NCI-H1417 (cell line): ENCODE data around the gene ARNT2.
A peak's percentile ranks its signal among the peaks of the same experiment; 100 is the strongest.
"Not testable (repeated sequence)": the region's sequence is repeated elsewhere in the genome, so short reads cannot be mapped to it uniquely, and the experiment has no call there.

Source experiments
- DNase-seq, 3 experiments: peaks; one replicate each; lab custom pipeline; 2025; lab: John Stamatoyannopoulos, UW

Gene ARNT2

DNA sequence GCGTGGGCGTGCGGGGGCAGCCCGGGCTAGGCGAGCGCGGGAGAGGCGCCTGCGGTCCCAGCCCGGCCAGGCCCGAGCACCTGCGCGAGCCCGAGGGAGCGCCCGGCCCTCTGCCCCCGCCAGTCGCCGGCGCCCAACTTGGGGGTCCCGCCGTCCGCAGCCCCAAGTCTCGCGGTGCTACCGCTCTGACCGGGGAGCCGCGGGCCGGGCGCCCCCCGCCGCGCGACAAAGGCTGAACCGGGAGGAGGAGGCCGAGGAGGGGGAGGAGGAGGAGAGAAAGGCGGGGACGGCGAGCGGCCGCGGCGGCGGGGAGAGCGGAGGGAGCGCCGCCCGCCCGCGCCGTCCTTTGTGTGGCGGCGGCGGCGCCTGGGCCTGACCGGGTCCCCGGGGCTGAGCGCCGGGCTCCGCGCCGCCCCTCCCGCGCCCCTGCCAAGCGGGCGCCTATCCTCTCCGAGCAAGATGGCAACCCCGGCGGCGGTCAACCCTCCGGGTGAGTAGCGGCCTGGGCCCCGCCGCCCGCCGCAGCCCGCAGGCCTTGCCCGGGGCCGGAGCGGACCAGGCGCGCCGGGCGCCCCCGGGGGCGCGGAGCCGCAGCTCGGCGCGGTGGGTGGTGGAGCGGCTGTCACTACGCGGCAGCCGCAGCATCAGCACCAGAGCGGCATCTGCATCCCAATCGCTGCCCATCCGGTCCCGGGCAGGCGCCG, at the start of gene ARNT2:
ARNT2 (plus strand) TSS at position 326 of the 704 bp plus-strand sequence; CDS start at position 460, 134 bp downstream.
- DNase-seq = peak; percentile 32 to 92 (median 90)

DNA sequence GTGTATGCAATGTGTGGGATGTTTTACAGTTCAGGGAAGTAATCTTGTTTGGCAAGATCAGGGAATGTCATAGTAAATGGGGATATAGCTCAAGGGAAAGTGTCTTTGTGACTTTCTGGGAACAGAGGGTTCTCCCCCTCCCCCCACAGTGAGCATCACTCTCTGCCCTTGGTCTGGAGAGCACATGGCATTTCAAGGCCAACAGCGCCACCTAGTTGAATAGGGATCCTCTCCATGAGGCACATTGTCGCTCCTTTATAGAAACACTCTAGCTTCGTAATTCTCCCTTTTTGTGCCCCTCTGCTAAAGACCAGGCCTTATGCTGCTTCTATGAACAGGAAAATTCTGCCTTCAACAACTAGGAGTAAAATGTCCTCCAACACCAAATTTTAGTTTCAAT, 37.1 kb upstream of the ARNT2 start:
- DNase-seq = no peak

DNA sequence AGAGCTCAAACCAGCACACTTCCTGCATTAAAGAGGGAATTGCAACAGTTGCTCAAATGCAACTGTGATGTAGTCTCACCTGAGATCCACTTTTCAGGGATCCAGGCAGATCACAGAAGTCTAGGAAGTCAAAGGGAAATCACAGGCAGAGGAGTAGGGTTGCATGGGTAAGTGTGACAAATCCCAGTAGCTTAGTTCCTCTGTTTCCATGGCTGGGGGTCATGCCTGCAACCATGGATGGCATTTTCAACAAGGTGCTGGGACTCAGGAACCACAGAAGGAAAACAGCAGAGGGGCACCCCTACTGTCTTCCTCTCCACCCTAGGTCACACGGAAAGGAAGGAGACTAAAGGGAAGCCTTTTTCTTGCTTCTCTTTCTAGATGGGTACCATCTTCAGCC, 36.5 kb upstream of the ARNT2 start:
- DNase-seq = no peak

DNA sequence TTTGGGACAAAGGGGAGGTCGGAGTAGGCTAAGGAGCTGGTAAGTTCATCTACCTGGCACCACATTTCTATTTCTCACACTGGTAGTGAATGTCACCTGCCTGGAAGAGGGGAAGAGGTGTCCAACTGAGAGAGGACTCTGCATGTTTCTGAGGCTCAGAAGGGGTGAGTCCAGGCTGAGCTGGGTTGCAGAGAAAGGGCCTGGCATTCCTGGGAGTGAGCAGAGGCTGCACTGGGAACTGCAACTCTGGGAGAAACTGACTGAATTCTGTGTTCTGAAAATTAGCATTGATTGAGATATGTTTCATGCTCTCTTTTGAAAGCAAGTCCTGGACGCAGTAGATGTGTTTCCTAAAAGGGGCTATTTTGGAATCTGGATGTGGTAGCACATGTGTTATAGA, 32.3 kb upstream of the ARNT2 start:
- DNase-seq = no peak

DNA sequence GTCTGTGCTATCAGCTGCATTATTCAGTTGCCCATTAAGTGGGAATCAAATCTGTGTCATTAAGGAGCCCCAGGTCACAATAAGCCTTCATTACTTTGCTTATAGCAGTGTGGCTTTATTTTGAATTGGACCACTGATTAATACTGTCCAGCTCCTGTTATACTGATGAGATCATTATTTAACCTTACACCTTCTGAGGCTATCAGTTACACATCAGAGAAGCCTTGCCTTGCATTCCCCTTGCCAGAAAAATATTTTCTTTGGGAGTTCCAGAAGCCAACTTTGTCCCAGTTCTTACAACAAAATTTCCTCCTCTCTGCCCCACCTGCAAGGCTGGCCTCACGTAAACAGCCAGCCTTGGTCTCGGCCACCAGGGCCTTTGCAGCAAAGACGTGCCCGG, 29.7 kb upstream of the ARNT2 start:
- DNase-seq = peak in 1 of 3 experiments; percentile 21

DNA sequence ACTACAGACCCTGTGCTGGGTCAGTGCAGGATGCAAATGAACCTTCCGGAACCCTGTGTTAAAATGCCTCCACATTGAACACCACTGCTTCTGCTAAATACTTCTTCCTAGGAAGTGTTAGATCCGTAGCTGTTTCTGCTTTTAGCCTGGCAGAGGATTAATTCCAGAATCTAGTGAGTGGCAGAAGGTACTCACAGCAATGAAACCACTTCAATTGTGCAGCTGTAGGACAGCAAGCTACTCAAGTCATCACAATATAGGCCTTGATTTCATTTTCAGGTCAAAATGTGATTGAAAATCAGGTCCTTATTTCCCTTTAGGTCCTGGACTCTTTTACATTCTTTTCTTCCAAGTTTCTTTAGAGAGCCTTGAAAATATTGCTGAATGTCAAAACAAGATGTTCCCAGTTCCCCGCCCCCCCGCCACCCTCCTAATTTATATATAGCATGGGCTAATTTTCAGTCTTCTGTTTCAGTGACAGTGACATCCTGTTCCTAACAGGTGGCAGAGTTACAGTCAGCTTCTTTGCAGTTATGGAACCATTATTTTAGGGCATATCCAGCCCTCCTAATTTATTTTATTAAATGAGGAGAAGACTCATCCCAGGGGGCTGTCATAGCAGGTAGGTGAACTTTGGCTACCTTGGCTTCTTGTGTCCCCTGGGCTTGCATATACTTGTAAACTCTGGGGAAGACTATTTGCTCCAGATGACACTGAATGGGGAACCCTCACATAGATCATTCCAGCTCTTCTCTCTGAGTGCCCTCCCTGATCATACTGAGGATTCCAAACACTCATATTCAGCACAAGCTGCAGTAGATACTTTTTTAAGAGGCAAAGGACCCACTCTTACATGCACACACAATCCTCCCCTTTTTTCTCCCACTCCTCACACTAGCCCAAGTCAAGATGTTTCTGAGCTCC, 28.0 kb upstream of the ARNT2 start:
- no peak for DNase-seq

DNA sequence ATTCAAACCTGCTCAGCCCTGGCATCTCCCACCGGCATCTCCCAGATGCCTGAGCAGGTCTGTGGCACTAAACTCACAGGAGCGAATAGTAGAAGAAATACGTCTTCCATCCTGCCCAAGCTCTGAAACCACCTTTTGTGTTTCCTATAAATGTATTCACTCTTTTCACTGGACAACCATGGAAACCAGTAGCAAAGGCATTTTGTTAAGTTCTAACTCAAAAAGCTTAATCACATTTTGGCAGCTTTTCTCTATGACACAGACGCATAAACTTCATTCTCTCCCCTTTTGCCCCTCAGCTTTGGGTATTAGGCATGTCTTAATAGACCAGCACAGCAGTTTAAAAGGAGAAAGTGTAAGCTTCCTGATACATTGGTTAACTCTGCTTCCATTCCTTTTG, 24.5 kb upstream of the ARNT2 start:
- DNase-seq = no peak

DNA sequence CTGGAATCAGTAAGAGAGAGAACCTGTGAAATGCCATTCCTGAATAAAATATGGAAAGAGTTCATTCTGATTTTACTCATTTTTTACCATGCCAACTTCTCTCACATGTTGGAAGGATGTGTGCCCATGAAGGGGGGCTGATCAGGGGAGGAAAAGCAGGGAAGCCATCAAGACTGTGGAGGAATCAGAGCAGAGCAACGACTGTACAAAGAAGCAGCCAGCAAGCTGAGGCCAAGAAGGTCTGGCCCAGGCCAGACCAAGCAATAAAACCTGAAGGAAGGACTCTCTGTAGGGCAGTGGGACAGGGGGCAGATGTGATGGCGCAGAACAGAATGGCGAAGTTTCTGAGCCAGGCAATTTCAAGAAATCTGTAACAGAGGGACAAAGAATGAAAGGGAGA, 24.0 kb upstream of the ARNT2 start:
- no peak for DNase-seq

DNA sequence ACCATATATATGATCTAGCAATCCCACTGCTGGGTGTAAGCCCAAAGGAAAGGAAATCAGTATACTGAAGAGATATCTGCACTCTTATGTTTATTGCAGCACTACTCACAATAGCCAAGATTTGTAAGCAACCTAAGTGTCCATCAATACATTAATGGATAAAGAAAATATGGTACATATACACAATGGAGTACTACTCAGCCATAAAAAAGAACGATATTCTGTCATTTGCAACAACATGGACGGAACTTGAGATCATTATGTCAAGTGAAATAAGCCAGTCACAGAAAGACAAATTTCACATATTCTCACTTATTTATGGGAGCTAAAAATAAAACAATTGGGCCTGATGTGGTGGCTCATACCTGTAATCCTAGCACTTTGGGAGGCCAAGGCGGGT, 21.9 kb upstream of the ARNT2 start:
- no peak for DNase-seq

DNA sequence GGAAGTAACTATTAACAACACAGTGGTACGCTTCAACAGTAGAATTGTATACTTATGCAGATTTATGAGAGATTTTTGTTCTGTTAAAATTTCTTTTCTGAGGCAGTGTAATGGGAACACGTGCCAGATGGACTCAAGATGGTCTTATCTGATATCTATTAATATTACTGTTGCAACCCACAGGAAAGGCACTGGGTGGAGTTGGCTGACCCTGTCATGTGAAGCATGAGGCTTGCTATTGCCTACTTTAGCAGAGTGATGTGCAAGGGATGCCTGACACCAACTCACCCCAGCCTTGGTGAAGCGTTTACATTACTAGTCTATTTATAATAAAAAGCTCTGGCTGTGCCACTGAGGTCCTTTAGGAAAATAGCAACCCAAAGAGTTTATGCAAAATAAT, 19.8 kb upstream of the ARNT2 start:
- no peak for DNase-seq

DNA sequence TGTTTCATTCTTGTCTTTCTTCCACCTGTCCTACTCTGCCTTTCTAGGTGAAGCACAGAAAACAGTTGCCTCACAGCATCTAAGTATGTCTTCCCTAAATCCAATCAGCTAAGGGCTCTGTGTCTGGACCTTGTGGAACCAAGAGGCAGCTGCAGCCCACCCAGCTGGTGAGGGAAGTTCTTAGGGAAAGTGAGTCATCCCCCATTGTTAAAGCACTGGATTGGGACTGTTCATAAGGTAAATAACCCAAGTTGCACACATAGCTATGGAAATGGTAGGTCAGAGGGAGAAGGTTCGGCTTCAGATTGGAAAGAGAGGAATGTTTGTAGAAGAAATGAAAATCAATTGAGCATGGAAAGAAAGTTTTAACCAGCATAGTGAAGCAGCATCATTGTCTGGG, 18.0 kb upstream of the ARNT2 start:
- no peak for DNase-seq

DNA sequence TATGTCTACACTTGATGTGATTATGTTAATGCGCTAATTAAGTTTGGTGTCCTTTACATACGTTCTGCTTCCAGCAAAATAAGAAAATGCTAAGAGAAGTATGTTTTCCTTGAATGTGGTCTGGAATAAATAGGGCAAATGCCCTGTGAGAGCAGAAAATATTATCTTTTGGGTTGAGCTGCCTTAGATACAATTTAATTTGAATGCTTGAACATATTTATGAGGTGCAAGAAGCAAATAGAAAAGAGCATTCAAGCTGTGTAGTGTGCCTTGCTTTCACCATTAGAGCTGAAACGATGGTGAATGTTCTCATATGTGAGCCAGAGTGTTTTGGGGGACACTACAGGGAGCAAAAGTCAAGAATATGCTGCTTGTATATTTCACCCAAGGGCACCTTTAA, 15.9 kb upstream of the ARNT2 start:
- DNase-seq = no peak

DNA sequence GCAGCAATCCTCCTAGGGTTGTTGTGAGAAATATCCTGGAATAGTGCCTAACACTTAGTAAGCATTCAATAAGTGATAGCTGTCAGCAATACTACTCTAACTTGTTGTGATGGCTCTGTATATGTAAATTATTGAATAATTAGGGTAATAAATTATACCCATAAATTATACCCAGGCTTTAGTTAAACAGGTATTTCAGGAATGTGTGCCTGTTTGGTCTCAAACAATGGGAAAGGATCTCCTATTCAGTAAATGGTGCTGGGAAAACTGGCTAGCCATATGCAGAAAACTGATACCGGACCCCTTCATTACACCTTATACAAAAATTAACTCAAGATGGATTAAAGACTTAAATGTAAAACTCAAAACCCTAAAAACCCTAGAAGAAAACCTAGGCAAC, 14.8 kb upstream of the ARNT2 start:
- DNase-seq = no peak

DNA sequence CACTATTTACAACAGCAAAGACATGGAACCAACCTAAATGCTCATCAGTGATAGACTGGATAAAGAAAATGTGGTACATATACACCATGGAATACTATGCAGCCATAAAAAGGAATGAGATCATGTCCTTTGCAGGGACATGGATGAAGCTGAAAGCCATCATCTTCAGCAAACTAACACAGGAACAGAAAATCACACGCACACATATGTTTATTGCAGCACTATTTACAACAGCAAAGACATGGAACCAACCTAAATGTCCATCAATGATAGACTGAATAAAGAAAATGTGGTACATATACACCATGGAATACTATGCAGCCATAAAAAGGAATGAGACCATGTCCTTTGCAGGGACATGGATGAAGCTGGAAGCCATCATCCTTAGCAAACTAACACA, 13.2 kb upstream of the ARNT2 start:
- DNase-seq = not testable (repeated sequence)

DNA sequence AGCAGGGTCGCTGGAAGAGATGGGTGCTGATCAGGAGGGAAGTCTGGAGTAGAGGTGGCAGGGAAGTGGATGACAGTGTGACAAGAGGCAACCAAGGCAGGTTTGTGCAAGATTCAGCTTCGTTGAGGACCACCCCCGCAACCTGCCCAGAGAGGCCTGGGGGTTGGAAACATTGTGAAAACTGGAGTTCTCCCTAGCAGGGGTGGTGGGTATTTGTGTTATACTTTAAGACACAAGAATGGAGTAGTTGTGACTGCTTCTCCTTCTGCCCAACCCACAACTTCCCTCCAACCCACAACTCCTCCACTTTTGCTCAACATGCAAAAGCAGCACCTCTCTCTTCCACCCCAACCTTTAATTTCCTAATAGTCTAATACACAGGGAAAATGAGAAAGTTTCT, 8.6 kb upstream of the ARNT2 start:
- DNase-seq = no peak

DNA sequence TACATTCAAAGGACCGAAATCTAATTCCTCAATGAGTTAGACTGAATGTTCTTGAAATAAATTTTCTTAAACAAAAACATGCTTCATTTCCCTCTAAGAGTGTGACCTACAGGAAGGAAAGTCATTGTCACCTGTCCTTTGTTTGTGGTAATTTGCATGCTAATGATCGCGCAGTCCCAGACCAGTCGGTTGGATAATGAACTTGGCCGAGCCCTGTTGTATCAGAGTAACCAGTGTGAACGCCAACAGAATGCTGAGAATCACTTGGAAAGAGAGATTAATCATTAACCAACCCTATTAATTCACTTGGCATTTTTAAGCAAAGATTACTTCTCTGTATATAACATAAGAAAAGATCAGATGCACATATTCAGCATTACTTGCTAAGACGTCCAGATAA, 8.1 kb upstream of the ARNT2 start:
- DNase-seq = no peak

DNA sequence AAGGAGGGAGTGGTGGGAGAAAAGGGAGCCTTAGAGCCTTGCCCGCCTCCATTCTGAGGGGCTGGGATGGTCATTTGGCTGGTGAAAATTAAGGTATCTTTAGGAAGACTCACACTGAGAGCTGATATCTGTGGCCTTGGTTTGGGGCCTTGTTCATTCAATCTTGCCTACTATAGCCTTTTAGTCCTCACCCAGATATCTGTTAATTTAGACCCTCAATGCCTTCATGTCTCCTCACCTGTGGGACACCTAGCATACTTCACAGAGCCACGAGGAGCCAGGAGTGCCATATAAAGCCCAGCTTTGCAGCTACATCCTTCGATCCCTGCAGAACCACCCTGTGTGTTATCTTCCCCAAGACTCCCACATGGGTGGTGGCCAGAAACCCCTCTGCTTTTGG, 4.7 kb upstream of the ARNT2 start:
- no peak for DNase-seq

DNA sequence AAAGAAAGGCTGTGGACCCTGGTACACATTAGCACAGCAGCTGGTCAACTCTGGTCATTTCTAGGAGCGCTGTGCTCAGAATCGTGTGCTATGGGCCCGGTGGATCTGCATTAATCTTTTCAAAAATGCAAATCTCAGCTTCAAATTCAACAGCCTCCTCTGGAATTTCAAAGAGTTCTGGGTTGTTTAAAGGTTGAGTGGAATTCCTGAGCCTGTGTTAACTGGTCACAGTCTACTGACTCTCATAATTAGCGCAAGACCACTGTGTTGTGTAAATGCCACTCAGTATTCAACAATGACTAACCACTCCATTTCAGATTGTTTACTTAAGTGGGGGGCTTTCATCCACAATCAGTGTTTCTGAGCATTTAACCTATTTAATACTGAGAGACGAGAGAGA, 2.7 kb upstream of the ARNT2 start:
- peak in 1 of 3 experiments; percentile 24 for DNase-seq

DNA sequence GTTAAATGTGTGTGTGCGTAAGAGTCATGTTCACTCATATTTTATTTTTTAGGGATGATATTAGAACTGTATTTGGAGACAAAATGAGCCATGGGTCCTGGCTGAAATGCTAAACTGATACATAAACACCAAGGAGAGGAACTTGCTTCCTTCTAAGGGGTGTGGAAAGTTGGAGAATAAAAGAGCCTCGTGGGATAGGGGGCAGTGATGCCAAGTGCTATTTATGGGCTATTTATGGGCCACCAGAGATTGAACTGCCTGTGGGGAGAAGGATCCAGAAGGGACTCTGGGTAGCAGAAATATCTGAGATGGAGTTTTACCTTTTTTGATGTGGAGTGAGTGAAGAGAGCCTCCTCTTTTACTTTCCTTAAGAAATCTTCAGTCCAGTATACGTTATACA, 1.8 kb upstream of the ARNT2 start:
- DNase-seq = no peak

DNA sequence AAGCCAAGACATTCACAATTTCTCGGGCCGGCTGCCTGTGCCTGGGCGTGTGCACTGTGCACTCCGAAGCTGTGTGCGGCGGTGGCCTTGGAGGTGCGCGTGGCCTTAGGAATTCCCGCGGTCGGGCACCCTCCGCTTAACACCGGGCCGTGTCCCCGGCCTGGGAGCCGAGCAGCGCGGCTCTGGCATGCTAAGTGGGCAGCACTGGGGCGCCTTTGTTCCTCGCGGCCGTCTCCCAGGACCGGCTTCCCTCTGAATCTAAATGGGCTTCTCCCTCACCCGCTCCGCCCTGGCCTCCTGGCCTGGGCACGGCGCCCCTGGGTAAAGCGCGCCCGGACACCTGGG, 498 bp upstream of the ARNT2 start:
- DNase-seq = peak in 1 of 3 experiments; percentile 92

DNA sequence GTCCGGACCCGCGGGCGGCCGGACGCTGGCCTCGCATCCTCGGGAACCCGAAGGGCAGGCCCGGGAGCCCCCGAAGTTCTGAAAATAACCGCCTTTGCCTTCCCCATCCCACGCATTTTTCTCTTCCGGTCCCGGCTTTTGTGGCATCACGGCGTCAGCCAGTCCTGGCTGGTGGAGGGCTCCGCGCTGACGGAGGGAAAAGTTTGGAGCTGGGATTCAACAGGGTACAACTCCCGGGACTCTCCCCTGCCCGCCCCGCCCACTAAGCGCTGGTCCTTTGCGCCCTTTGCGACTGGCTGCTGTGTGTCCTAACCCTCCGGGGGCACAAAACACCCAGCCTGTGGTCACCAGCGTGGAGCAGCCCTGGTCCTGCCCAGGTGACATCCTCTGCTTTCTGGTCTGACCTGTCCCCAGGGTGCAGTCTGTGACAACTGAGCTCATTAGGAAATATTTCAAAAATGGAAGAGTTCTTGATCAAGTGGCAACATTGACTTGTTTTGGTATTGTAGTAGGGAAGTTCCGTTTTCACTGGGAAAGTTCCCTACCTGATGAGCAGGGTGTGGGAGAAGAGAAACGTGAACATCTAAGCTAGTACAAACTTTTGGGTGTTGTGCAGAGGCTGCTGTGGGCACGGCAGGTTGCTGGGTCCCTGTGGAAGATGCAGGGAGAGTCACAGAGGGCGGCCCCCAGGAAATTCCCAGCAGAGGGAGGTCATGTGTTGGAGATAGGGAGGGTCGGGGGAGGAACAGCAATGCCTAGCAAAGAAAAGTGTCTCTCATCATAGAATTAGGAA, 775 bp downstream of the ARNT2 start:
- DNase-seq = peak in 2 of 3 experiments; percentile 80 to 81

DNA sequence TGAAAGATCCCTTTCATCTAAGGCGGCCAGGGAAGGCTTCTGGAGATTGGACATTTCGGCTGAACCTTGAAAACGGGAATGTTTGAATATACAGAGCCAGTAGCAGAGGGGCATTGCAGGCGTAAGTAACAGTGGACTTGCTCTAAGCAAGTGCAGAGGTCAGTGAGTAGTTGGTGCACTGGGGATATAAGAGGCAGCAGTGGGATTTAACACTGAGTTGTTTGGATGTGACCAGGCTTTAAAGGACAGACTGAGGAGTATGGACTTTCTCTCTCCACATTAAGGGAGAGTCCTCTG, 1.3 kb downstream of the ARNT2 start:
- DNase-seq = no peak

DNA sequence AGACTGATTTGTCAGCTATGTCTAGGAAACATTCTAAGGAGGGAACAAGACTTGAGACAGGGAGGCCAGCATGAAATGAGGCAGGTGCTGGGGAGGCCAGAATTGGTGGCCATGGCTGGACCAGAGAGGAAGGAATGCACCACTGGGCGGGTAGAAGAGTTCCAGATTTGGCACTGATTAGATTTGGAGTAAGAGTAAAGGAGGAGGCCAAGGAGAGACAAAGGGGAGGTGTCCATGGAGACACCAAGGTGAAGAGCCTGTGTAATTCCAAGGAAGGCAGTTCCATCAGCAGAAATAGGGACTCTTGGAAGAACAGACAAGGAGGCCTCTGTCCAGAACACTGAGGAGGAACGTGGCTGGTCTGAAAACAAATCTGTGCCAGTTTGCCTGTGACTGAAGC, 1.8 kb downstream of the ARNT2 start:
- DNase-seq = no peak
